HEK293 (cell line): ENCODE results near the gene ABCG8.

Experiments used
- CTCF ChIA-PET: fragments of 350-600 bp; formaldehyde crosslinking; extraction: SDS; loops from one replicate; lab custom pipeline; 2021; ENCODE audit warnings: antibody characterized with exemption; lab: Yijun Ruan, JAX
- POLR2A ChIA-PET: fragments of 300-600 bp; formaldehyde crosslinking; extraction: SDS; loops from one replicate; lab custom pipeline; 2020; ENCODE audit warnings: antibody characterized with exemption, inconsistent platforms; lab: Yijun Ruan, JAX
- H3K27ac ChIP-seq: fragments of 200-500 bp; sonication (Bioruptor generic); 2 replicates; pipeline ENCODE4 v1.5.1; 2014; ENCODE audit warnings: low read depth, low read length, control low read depth, inconsistent platforms; ENCODE audit errors: extremely low read depth
- H3K36me3 ChIP-seq, 2 experiments: fragments of 200-500 bp in 1 of 2; sonication (Bioruptor generic) in 1 of 2; 1 replicate in 1 of 2; 2 replicates in 1 of 2; pipeline ENCODE4 v1.5.1; 2014 to 2017; ENCODE audit warnings: inconsistent platforms in 2 of 2, low read length in 2 of 2; ENCODE audit not compliant: control insufficient read depth in 2 of 2, insufficient read depth in 1 of 2
- H3K4me1 ChIP-seq: fragments of 200-500 bp; sonication (Bioruptor generic); 2 replicates; pipeline ENCODE4 v1.5.1; 2014; ENCODE audit warnings: mild to moderate bottlenecking, low read length, inconsistent platforms; ENCODE audit not compliant: control insufficient read depth, insufficient read depth
- H3K4me3 ChIP-seq: 2 replicates; pipeline ENCODE4 v1.5.1; 2011; ENCODE audit warnings: low read depth, mild to moderate bottlenecking, control low read depth, low read length, moderate library complexity
- H3K9me3 ChIP-seq: fragments of 200-500 bp; sonication (Bioruptor generic); 2 replicates; pipeline ENCODE4 v1.5.1; 2014; ENCODE audit warnings: low read depth, low read length, inconsistent platforms; ENCODE audit not compliant: control insufficient read depth, insufficient read depth
- GLI4 ChIP-seq: fragments of 450-650 bp; formaldehyde crosslinking; IDR thresholded peaks from 2 replicates; pipeline ENCODE4 v1.5.1; 2016; ENCODE audit warnings: missing biosample characterization, missing genetic modification characterization
- MEIS1 ChIP-seq: sonication (generic); formaldehyde crosslinking; IDR thresholded peaks from 2 replicates; pipeline ENCODE4 v1.8.1; 2022; ENCODE audit warnings: missing genetic modification reagents, mild to moderate bottlenecking, borderline replicate concordance
- SP2 ChIP-seq: fragments of 450-650 bp; formaldehyde crosslinking; IDR thresholded peaks from 2 replicates; pipeline ENCODE4 v1.5.1; 2016; ENCODE audit warnings: missing biosample characterization, missing genetic modification characterization
- SP7 ChIP-seq: fragments of 450-650 bp; formaldehyde crosslinking; IDR thresholded peaks from 2 replicates; pipeline ENCODE4 v1.5.1; 2016; ENCODE audit warnings: missing biosample characterization, missing genetic modification characterization
- TCF7L2 ChIP-seq: IDR thresholded peaks from 2 replicates; pipeline ENCODE4 v1.6.1; 2011; ENCODE audit warnings: low read depth, mild to moderate bottlenecking, inconsistent platforms, low read length, moderate library complexity, borderline replicate concordance
- ZFP69B ChIP-seq: fragments of 450-650 bp; formaldehyde crosslinking; IDR thresholded peaks from 2 replicates; pipeline ENCODE4 v1.5.1; 2016; ENCODE audit warnings: missing biosample characterization, missing genetic modification characterization
- ZNF132 ChIP-seq: fragments of 450-650 bp; formaldehyde crosslinking; IDR thresholded peaks from 2 replicates; pipeline ENCODE4 v1.5.1; 2017; ENCODE audit warnings: missing biosample characterization, missing genetic modification characterization, borderline replicate concordance
- ZNF138 ChIP-seq: fragments of 450-650 bp; formaldehyde crosslinking; IDR thresholded peaks from 2 replicates; pipeline ENCODE4 v1.5.1; 2016; ENCODE audit warnings: missing biosample characterization, missing genetic modification characterization, borderline replicate concordance
- ZNF169 ChIP-seq: fragments of 450-650 bp; formaldehyde crosslinking; IDR thresholded peaks from 2 replicates; pipeline ENCODE4 v1.5.1; 2016; ENCODE audit warnings: missing biosample characterization, missing genetic modification characterization
- ZNF174 ChIP-seq: fragments of 450-650 bp; formaldehyde crosslinking; IDR thresholded peaks from 2 replicates; pipeline ENCODE4 v1.5.0; 2017; ENCODE audit warnings: missing biosample characterization, mild to moderate bottlenecking, missing genetic modification characterization
- ZNF37A ChIP-seq: fragments of 450-650 bp; IDR thresholded peaks from 2 replicates; pipeline ENCODE4 v1.5.1; 2018; ENCODE audit warnings: missing biosample characterization, missing genetic modification characterization
- ZNF391 ChIP-seq: fragments of 450-650 bp; formaldehyde crosslinking; IDR thresholded peaks from 2 replicates; pipeline ENCODE4 v1.5.1; 2016; ENCODE audit warnings: low read depth, missing biosample characterization, missing genetic modification characterization, borderline replicate concordance
- ZNF626 ChIP-seq: fragments of 450-650 bp; sonication (Bioruptor Pico); formaldehyde crosslinking; IDR thresholded peaks from 2 replicates; pipeline ENCODE4 v1.5.1; 2018; ENCODE audit warnings: missing biosample characterization, missing genetic modification characterization, inconsistent platforms
- ZNF777 ChIP-seq: fragments of 450-650 bp; formaldehyde crosslinking; IDR thresholded peaks from 2 replicates; pipeline ENCODE4 v1.5.1; 2017; ENCODE audit warnings: missing biosample characterization, missing genetic modification characterization, borderline replicate concordance
- TF ChIP-seq, protein P1 (sequence below): fragments of 450-650 bp; formaldehyde crosslinking; IDR thresholded peaks from 2 replicates; pipeline ENCODE4 v1.5.1; 2016; ENCODE audit warnings: missing biosample characterization, missing genetic modification characterization
- TF ChIP-seq, protein P2 (sequence below): fragments of 450-650 bp; formaldehyde crosslinking; IDR thresholded peaks from 2 replicates; pipeline ENCODE4 v1.5.1; 2017; ENCODE audit warnings: missing biosample characterization, missing genetic modification characterization
- TF ChIP-seq, protein P3 (sequence below): fragments of 450-650 bp; formaldehyde crosslinking; IDR thresholded peaks from 2 replicates; pipeline ENCODE4 v1.5.1; 2016; ENCODE audit warnings: missing biosample characterization, missing genetic modification characterization
- TF ChIP-seq, protein P4 (sequence below): fragments of 450-650 bp; formaldehyde crosslinking; IDR thresholded peaks from 2 replicates; pipeline ENCODE4 v1.5.1; 2016; ENCODE audit warnings: missing biosample characterization, missing genetic modification characterization
- TF ChIP-seq, protein P5 (sequence below): fragments of 450-650 bp; formaldehyde crosslinking; IDR thresholded peaks from 2 replicates; pipeline ENCODE4 v1.5.1; 2016; ENCODE audit warnings: missing biosample characterization, missing genetic modification characterization

Gene ABCG8

DNA sequence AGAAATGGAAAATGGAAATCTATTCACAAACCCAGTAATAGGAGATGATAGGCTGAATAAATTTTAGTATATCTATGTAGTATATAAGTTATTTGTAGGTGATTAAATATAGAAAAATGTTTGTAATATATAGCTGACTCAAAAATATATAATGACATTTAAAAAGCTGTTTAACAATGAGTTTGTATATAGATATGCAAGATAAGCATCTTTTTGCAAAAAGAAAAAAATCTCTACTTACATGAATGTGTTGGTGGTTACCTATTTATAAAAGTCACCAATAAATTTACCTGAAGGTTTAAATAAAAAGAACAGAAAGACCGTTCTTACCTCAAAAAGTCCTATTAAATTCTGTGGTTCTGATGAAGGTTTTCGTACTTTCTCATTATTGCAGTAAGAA, 85.7 kb downstream of the ABCG8 start (continued):
- no peak for TF ChIP-seq MEIS1

DNA sequence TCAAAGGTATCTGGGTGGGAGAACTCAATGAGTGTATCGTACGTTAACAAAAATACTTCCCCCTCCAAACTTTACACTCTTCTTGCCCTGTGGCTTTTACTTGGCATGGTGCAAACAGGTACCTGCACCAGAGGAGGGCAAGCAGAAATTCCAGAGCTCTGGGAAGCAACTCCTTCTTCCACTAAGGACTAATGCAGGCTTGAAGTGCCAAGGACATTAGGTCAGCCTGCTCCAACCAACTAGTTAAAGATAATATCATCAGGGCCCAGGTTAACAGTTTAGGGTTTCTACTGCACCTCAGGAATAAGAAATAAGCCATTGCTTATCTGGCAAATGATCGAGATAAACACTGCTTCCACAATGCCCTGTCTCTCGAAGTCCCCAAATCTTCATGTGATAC, 86.7 kb downstream of the ABCG8 start:
- ChIA-PET POLR2A (no interaction called here), CTCF (interaction anchor here (0.6 to 1.5 kb wide), 2 partner anchors 48 to 351 kb away, joined by 3 read pairs; no protein-coding TSS in a partner anchor)
- Histone ChIP-seq H3K9me3 (no peaks in the 10 kb centered on the region), H3K27ac (no peak overlapping the region), H3K4me1 (no peaks in the 10 kb centered on the region), H3K4me3 (no peak overlapping the region), H3K36me3 (peaks cover 30 to 77% of the 10 kb centered on the region in 2 experiments)
- TF ChIP-seq SP2 (tag by site-specific recombination) (no peak), ZNF132 (tag by site-specific recombination) (no peak), SP7 (tag by site-specific recombination) (no peak), GLI4 (no peak)

DNA sequence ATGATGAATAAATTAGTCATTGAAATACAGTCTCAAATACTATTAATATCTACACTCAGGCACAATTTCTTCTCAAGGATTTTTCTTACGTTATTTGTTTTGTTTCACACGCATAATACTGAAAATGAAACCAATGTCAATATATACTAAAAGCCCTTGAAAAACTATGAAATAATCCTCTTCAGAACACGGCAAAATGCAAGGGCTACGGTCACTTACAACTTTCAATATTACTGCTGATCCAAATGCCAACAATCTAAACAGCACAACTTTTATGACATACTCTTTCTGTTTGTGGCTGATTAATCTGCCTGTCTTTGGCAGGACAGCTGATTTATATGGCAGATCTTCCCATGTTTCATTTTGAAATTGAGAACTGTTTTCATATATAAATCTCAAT, 88.7 kb downstream of the ABCG8 start:
- Histone ChIP-seq H3K36me3 (peaks cover 19 to 79% of the 10 kb centered on the region in 2 experiments), H3K4me3 (no peak overlapping the region), H3K27ac (no peak overlapping the region), H3K9me3 (no peaks in the 10 kb centered on the region), H3K4me1 (no peaks in the 10 kb centered on the region)
- POLR2A ChIA-PET, result no interaction called here
- TF ChIP-seq ZFP69B (tag by site-specific recombination) (no peak), ZNF37A (no peak), ZNF626 (tag by site-specific recombination) (no peak), ZNF174 (tag by site-specific recombination) (no peak), ZNF138 (tag by site-specific recombination) (no peak), ZNF169 (tag by site-specific recombination) (no peak), ZNF391 (no peak), ZNF777 (no peak), TCF7L2 (no peak)
- TF ChIP-seq, protein P1, sequence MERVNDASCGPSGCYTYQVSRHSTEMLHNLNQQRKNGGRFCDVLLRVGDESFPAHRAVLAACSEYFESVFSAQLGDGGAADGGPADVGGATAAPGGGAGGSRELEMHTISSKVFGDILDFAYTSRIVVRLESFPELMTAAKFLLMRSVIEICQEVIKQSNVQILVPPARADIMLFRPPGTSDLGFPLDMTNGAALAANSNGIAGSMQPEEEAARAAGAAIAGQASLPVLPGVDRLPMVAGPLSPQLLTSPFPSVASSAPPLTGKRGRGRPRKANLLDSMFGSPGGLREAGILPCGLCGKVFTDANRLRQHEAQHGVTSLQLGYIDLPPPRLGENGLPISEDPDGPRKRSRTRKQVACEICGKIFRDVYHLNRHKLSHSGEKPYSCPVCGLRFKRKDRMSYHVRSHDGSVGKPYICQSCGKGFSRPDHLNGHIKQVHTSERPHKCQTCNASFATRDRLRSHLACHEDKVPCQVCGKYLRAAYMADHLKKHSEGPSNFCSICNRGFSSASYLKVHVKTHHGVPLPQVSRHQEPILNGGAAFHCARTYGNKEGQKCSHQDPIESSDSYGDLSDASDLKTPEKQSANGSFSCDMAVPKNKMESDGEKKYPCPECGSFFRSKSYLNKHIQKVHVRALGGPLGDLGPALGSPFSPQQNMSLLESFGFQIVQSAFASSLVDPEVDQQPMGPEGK (tag by site-specific recombination), result no peak
- TF ChIP-seq, protein P2, sequence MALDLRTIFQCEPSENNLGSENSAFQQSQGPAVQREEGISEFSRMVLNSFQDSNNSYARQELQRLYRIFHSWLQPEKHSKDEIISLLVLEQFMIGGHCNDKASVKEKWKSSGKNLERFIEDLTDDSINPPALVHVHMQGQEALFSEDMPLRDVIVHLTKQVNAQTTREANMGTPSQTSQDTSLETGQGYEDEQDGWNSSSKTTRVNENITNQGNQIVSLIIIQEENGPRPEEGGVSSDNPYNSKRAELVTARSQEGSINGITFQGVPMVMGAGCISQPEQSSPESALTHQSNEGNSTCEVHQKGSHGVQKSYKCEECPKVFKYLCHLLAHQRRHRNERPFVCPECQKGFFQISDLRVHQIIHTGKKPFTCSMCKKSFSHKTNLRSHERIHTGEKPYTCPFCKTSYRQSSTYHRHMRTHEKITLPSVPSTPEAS (tag by site-specific recombination), result no peak
- TF ChIP-seq, protein P3, sequence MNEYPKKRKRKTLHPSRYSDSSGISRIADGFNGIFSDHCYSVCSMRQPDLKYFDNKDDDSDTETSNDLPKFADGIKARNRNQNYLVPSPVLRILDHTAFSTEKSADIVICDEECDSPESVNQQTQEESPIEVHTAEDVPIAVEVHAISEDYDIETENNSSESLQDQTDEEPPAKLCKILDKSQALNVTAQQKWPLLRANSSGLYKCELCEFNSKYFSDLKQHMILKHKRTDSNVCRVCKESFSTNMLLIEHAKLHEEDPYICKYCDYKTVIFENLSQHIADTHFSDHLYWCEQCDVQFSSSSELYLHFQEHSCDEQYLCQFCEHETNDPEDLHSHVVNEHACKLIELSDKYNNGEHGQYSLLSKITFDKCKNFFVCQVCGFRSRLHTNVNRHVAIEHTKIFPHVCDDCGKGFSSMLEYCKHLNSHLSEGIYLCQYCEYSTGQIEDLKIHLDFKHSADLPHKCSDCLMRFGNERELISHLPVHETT (tag by site-specific recombination), result no peak
- TF ChIP-seq, protein P4, sequence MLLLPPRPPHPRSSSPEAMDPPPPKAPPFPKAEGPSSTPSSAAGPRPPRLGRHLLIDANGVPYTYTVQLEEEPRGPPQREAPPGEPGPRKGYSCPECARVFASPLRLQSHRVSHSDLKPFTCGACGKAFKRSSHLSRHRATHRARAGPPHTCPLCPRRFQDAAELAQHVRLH (tag by site-specific recombination), result no peak
- TF ChIP-seq, protein P5, sequence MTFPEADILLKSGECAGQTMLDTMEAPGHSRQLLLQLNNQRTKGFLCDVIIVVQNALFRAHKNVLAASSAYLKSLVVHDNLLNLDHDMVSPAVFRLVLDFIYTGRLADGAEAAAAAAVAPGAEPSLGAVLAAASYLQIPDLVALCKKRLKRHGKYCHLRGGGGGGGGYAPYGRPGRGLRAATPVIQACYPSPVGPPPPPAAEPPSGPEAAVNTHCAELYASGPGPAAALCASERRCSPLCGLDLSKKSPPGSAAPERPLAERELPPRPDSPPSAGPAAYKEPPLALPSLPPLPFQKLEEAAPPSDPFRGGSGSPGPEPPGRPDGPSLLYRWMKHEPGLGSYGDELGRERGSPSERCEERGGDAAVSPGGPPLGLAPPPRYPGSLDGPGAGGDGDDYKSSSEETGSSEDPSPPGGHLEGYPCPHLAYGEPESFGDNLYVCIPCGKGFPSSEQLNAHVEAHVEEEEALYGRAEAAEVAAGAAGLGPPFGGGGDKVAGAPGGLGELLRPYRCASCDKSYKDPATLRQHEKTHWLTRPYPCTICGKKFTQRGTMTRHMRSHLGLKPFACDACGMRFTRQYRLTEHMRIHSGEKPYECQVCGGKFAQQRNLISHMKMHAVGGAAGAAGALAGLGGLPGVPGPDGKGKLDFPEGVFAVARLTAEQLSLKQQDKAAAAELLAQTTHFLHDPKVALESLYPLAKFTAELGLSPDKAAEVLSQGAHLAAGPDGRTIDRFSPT (tag by site-specific recombination), result no peak
- CTCF ChIA-PET, result no interaction called here
